LNCAP (cell line): ENCODE measurements around the gene ZFP3.

Source experiments
- TF ChIP-seq, protein P1 (sequence below): fragments of 450-650 bp; IDR thresholded peaks from 2 replicates; pipeline ENCODE4 v1.5.1; 2017; ENCODE audit warnings: mild to moderate bottlenecking

Gene ZFP3

DNA sequence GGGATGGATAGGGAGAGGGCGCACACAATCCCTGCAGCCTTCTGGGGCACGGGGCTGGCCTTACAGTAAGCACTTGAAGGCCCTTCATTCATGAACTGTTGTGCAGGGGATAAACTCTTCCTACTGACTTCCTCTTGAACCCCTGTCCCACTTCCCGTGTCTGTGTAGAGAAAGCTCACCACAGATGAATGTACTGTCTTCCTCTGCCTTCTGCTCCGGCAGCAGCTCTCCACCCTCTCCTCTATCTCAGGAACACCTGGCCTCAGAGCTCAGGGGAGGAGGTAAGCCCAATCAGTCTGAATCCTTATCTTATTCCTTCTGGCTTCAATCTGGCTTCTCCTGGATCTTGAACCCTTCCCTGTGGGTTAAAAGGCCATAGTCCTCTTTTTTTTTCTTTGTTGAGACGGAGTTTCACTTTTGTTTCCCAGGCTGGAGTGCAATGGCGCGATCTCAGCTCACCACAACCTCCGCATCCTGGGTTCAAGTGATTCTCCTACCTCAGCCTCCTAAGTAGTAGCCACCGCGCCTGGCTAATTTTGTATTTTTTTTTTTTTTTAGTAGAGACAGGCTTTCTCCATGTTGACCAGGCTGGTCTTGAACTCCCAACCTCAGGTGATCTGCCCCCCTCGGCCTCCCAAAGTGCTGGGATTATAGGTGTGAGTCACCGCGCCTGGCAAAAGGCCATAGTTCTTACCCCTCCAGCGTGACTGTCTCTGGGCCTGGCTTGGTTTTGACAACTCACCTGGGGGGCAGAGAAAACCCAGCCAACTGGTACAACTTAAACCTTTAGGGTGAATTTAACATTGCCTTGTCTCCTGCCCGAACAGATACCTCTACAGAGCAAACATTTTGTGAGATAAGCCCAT lies 35.9 kb upstream of the ZFP3 start:
- TF ChIP-seq, protein P1, sequence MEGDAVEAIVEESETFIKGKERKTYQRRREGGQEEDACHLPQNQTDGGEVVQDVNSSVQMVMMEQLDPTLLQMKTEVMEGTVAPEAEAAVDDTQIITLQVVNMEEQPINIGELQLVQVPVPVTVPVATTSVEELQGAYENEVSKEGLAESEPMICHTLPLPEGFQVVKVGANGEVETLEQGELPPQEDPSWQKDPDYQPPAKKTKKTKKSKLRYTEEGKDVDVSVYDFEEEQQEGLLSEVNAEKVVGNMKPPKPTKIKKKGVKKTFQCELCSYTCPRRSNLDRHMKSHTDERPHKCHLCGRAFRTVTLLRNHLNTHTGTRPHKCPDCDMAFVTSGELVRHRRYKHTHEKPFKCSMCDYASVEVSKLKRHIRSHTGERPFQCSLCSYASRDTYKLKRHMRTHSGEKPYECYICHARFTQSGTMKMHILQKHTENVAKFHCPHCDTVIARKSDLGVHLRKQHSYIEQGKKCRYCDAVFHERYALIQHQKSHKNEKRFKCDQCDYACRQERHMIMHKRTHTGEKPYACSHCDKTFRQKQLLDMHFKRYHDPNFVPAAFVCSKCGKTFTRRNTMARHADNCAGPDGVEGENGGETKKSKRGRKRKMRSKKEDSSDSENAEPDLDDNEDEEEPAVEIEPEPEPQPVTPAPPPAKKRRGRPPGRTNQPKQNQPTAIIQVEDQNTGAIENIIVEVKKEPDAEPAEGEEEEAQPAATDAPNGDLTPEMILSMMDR, result no peak

DNA sequence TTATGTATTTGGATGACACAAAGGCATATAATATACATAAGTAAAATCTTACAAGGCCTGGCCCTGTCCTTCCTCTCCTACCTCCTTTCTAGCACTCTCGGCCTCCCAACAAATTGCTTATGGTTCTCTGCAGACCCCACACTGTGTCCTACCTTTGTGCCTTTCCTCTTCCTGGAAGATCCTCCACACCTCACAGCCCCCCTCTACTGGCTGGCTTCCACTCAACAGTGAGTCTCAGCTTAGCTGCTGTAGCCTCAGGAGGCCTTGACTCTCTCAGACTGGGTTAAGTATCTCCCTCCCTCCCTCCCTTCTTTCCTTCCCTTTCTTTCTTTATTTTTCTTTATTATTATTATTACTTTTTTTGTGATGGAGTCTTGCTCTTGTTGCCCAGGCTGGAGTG lies 34.7 kb upstream of the ZFP3 start:
- TF ChIP-seq, protein P1, result no peak

GRCh38 chr17:5044630-5045029 lies 33.6 kb upstream of the ZFP3 start:
- TF ChIP-seq, protein P1, result no peak

DNA sequence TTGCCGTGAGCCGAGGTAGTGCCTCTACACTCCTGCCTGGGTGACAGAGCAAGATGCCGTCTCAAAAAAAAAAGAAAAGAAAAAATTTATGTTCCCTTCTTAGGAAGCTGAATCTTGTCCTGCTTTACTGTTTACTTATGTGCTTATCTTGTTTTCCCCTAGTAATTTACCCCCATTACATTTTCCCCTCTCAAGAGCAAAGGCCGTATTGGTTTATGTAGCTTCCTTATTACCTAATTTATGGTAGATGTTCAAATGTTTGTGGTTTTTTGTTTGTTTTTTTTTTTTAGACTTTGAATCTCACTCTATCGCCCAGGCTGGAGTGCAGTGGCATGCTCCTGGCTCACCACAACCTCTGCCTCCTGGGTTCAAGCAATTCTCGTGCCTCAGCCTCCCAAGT lies 32.8 kb upstream of the ZFP3 start:
- TF ChIP-seq, protein P1, result no peak

DNA sequence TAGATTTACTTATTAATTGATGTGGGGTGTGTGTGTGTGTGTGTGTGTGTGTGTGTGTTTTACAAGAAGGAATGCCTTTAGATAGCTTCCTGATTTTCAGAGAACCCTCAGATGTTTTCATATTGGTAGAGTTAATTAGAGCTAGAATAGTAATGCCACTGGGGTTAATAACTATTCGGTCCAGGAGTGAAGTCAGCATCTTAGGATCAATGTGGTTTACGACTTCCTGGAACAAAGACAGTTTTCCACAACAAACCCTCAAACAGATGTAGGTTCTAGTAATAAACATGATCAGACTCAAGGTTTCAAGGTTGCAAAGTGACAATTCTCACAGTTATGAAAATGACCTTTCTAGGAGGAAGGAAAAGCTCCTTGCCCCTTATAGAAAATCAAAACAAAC lies 30.8 kb upstream of the ZFP3 start:
- TF ChIP-seq, protein P1, result no peak

DNA sequence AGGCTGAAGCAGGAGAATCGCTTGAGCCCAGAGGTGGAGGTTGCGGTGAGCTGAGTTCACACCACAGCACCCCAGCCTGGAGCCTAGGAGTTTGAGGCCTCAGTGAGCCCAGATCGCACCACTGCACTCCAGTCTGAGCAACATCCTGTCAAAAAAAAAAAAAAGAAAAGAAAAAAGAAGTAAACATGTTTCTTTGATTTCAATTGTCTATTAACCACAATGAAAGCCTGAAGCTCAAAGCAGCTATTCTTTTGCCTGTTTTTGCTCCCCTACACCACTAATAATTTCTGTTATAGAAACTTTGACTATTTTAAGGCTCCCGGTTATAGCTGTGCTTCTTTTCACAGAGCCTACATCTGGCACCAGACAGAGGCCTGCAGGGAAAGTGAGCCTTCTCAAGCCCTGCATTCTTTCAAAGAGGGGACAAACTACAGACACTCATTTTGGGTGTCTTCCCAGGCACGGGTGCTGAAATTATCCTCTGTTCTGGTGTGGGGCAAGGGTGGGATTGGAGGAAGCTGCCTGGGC lies 28.9 kb upstream of the ZFP3 start:
- TF ChIP-seq, protein P1, result no peak

GRCh38 chr17:5050278-5050677 lies 28.0 kb upstream of the ZFP3 start:
- TF ChIP-seq, protein P1, result no peak
